Activated CD4-positive, alpha-beta T cell treated with anti-CD3 and anti-CD28 coated beads for 1 hour (primary cell): Measurements from ENCODE around the gene SYDE2.
"Not testable (repeated sequence)": the region's sequence is repeated elsewhere in the genome, so short reads cannot be mapped to it uniquely, and the experiment has no call there.

Experiments
- DNase-seq: peaks from one replicate; pipeline ENCODE4 v3.0.0-alpha.2; 2020

The SYDE2 gene

GRCh38 chr1:85216697-85217096 lies 15.9 kb upstream of the SYDE2 start:
- no peak for DNase-seq

GRCh38 chr1:85214654-85215053 lies 13.8 kb upstream of the SYDE2 start:
- DNase-seq: no peak

- no peak for DNase-seq
These were observed 7.7 kb upstream of the SYDE2 start for GRCh38 chr1:85208488-85208887.

GRCh38 chr1:85203573-85204171 lies 2.9 kb upstream of the SYDE2 start:
- DNase-seq: no peak

- DNase-seq: no peak
These were observed 2.0 kb upstream of the SYDE2 start for GRCh38 chr1:85202864-85203255.

- no peak for DNase-seq
These were observed 1.5 kb upstream of the SYDE2 start for GRCh38 chr1:85202092-85202863.

GRCh38 chr1:85201340-85202091 lies 700 bp upstream of the SYDE2 start:
- peak; percentile 64 for DNase-seq

GRCh38 chr1:85199667-85200462 lies 951 bp downstream of the SYDE2 start:
- no peak for DNase-seq

GRCh38 chr1:85198864-85199263 lies 2.0 kb downstream of the SYDE2 start:
- no peak for DNase-seq

- DNase-seq: no peak
These were observed 4.5 kb downstream of the SYDE2 start for GRCh38 chr1:85196358-85196757.

- no peak for DNase-seq
These were observed 5.1 kb downstream of the SYDE2 start for GRCh38 chr1:85195703-85196102.

GRCh38 chr1:85192129-85192528 lies 8.7 kb downstream of the SYDE2 start:
- not testable (repeated sequence) for DNase-seq

GRCh38 chr1:85189120-85189519 lies 11.7 kb downstream of the SYDE2 start:
- DNase-seq: no peak

- DNase-seq: no peak
These were observed 12.3 kb downstream of the SYDE2 start for GRCh38 chr1:85188530-85188929.

- DNase-seq: not testable (repeated sequence)
These were observed 13.8 kb downstream of the SYDE2 start for GRCh38 chr1:85187021-85187420.

- DNase-seq: no peak
These were observed 16.6 kb downstream of the SYDE2 start for GRCh38 chr1:85184245-85184644.

- DNase-seq: no peak
These were observed 18.1 kb downstream of the SYDE2 start for GRCh38 chr1:85182700-85183099.

- no peak for DNase-seq
These were observed 19.9 kb downstream of the SYDE2 start for GRCh38 chr1:85180869-85181268.

- no peak for DNase-seq
These were observed 21.3 kb downstream of the SYDE2 start for GRCh38 chr1:85179522-85179921.

GRCh38 chr1:85178396-85178795 lies 22.4 kb downstream of the SYDE2 start:
- no peak for DNase-seq

GRCh38 chr1:85174503-85174902 lies 26.3 kb downstream of the SYDE2 start:
- no peak for DNase-seq

- no peak for DNase-seq
These were observed 28.0 kb downstream of the SYDE2 start for GRCh38 chr1:85172684-85173337.

GRCh38 chr1:85171721-85172120 lies 29.1 kb downstream of the SYDE2 start:
- no peak for DNase-seq
